A549 (cell line): ENCODE results near the gene CISTR. TPM values are rescaled to one million over a fixed set of nuclear protein-coding genes. Genes with fewer than 3 reads are reported as not detected.
"Not testable (repeated sequence)": the region's sequence is repeated elsewhere in the genome, so short reads cannot be mapped to it uniquely, and the experiment has no call there.

Source experiments
- ATAC-seq, 2 experiments: fragments of 200-7000 bp in 1 of 2; fragments of >200 bp in 1 of 2; cut with Nextera tagmentation in 1 of 2; cut with Tn5 transposase in 1 of 2; 3 replicates each; pipeline versions ENCODE4 v1.8.0 to v1.9.1; 2018 to 2020; ENCODE audit warnings: mild to moderate bottlenecking in 1 of 2, moderate library complexity in 1 of 2
- CTCF ChIA-PET: fragments of 300-600 bp; sonication (Branson Sonifier 250); formaldehyde crosslinking; extraction: SDS; loops from one replicate; lab custom pipeline; 2021; ENCODE audit warnings: antibody characterized with exemption, inconsistent platforms; lab: Yijun Ruan, JAX
- POLR2A ChIA-PET: fragments of 350-600 bp; formaldehyde crosslinking; extraction: SDS; loops from one replicate; lab custom pipeline; 2021; ENCODE audit warnings: antibody characterized with exemption, inconsistent platforms; lab: Yijun Ruan, JAX
- DNase-seq, 2 experiments: peaks; one replicate each; pipeline versions ENCODE4 v3.0.0 to v3.0.0-alpha.2; 2011 to 2016; ENCODE audit warnings: low read depth in 1 of 2, low spot score in 1 of 2
- FAIRE-seq: peaks from 2 replicates; lab custom pipeline; 2011; peaks lifted over from hg19 to GRCh38; lab: Jason Lieb, UNC
- H3K27ac ChIP-seq, 2 experiments: fragments of >200 bp; sonication (Bioruptor Twin); formaldehyde crosslinking; 3 replicates each; pipeline ENCODE4 v1.5.1; 2016 to 2017
- H3K4me1 ChIP-seq: fragments of >200 bp; sonication (Bioruptor Twin); formaldehyde crosslinking; 3 replicates; pipeline ENCODE4 v1.6.1; 2016
- H3K4me2 ChIP-seq: fragments of >200 bp; sonication (Bioruptor Twin); formaldehyde crosslinking; 3 replicates; pipeline ENCODE4 v1.6.1; 2016
- H3K4me3 ChIP-seq: fragments of >200 bp; sonication (Bioruptor Twin); formaldehyde crosslinking; 3 replicates; pipeline ENCODE4 v1.5.1; 2016
- H3K9me3 ChIP-seq: fragments of >200 bp; sonication (Bioruptor Twin); formaldehyde crosslinking; 3 replicates; pipeline ENCODE4 v1.6.1; 2016
- BCL3 ChIP-seq: fragments of >200 bp; sonication (Bioruptor Twin); formaldehyde crosslinking; IDR thresholded peaks from 3 replicates; pipeline ENCODE4 v1.6.1; 2016
- CBX2 ChIP-seq: fragments of 200-600 bp; sonication (generic); IDR thresholded peaks from 2 replicates; pipeline ENCODE4 v1.6.1; 2016; ENCODE audit warnings: low read depth, mild to moderate bottlenecking, borderline replicate concordance
- CBX8 ChIP-seq: fragments of 200-600 bp; sonication (generic); IDR thresholded peaks from 2 replicates; pipeline ENCODE4 v1.6.1; 2016
- CHD4 ChIP-seq: fragments of 200-600 bp; sonication (generic); IDR thresholded peaks from 2 replicates; pipeline ENCODE4 v1.6.1; 2016; ENCODE audit warnings: antibody characterized with exemption, mild to moderate bottlenecking, borderline replicate concordance
- ELK1 ChIP-seq: fragments of 150-350 bp; IDR thresholded peaks from 2 replicates; pipeline ENCODE4 v1.6.1; 2014; ENCODE audit warnings: low read depth, mild to moderate bottlenecking, low read length
- GATA3 ChIP-seq: IDR thresholded peaks from 2 replicates; pipeline ENCODE4 v1.6.1; 2012; ENCODE audit warnings: borderline replicate concordance
- HES2 ChIP-seq: fragments of >200 bp; sonication (Bioruptor Twin); formaldehyde crosslinking; IDR thresholded peaks from 2 replicates; pipeline ENCODE4 v1.6.1; 2016
- HOXB5 ChIP-seq: fragments of 250-450 bp; sonication (Bioruptor Pico); IDR thresholded peaks from 2 replicates; pipeline ENCODE4 v1.5.0; 2020; ENCODE audit warnings: mild to moderate bottlenecking, moderate library complexity
- JUN ChIP-seq, 2 experiments: fragments of >200 bp; sonication (Bioruptor Twin); formaldehyde crosslinking; IDR thresholded peaks; 2 replicates in 1 of 2; 3 replicates in 1 of 2; pipeline ENCODE4 v1.6.1; 2016 to 2017
- JUNB ChIP-seq: fragments of >200 bp; sonication (Bioruptor Twin); formaldehyde crosslinking; IDR thresholded peaks from 2 replicates; pipeline ENCODE4 v1.6.1; 2016
- KDM1A ChIP-seq: fragments of 200-600 bp; sonication (generic); IDR thresholded peaks from 2 replicates; pipeline ENCODE4 v1.6.1; 2016; ENCODE audit warnings: low read depth, mild to moderate bottlenecking
- MAFK ChIP-seq: fragments of 450-650 bp; IDR thresholded peaks from 2 replicates; pipeline ENCODE4 v1.6.1; 2014; ENCODE audit not compliant: partially characterized antibody
- MYC ChIP-seq: IDR thresholded peaks from 2 replicates; pipeline ENCODE4 v1.6.1; 2012; ENCODE audit warnings: mild to moderate bottlenecking, inconsistent platforms, low read length, improper control_type of control experiment, borderline replicate concordance
- NFE2L2 ChIP-seq: fragments of 150-350 bp; conservative IDR thresholded peaks from 2 replicates; pipeline ENCODE4 v1.6.1; 2014; ENCODE audit warnings: low read length
- POLR2AphosphoS2 ChIP-seq: conservative IDR thresholded peaks from 2 replicates; pipeline ENCODE4 v1.6.1; 2012; ENCODE audit warnings: low read length, improper control_type of control experiment, inconsistent platforms
- RCOR1 ChIP-seq: fragments of 150-350 bp; IDR thresholded peaks from 2 replicates; pipeline ENCODE4 v1.6.1; 2014; ENCODE audit warnings: antibody characterized with exemption, low read length, low read depth
- SMC3 ChIP-seq: fragments of >200 bp; sonication (Bioruptor Twin); formaldehyde crosslinking; IDR thresholded peaks from 3 replicates; pipeline ENCODE4 v1.6.1; 2018; ENCODE audit warnings: inconsistent platforms
- TP53 ChIP-seq: fragments of 250-450 bp; sonication (Bioruptor Pico); IDR thresholded peaks from 2 replicates; pipeline ENCODE4 v1.5.0; 2021; ENCODE audit warnings: mild to moderate bottlenecking, moderate library complexity
- USF2 ChIP-seq: fragments of 450-650 bp; IDR thresholded peaks from 2 replicates; pipeline ENCODE4 v1.6.1; 2014; ENCODE audit warnings: antibody characterized with exemption
- ZNF302 ChIP-seq: fragments of 250-450 bp; sonication (Bioruptor Pico); IDR thresholded peaks from 2 replicates; pipeline ENCODE4 v1.9.0; 2021; ENCODE audit warnings: inconsistent platforms, mild to moderate bottlenecking, moderate library complexity
- ZSCAN20 ChIP-seq: fragments of 250-450 bp; sonication (Bioruptor Pico); IDR thresholded peaks from 2 replicates; pipeline ENCODE4 v1.8.0; 2022; ENCODE audit warnings: mild to moderate bottlenecking, moderate library complexity
- WGBS: methylation state at CpG from one replicate; pipeline ENCODE4 v1.1.6; 2017; ENCODE audit errors: missing lambda C conversion rate; 5-methylcytosine and 5-hydroxymethylcytosine counted together
- polyA plus RNA-seq, 4 experiments: library from polyadenylated mRNA; depleted of rRNA in 3 of 4; stranded (reverse); fragments of >200 nt; fragmentation: RNase III in 1 of 4; extraction: RNeasy Plus Mini Kit Qiagen cat#74134 plus additional on column Dnase treatment in 1 of 4; gene quantifications; 2 replicates in 3 of 4; 3 replicates in 1 of 4; pipeline ENCODE4 v1.2.3, GENCODE V29; 2011 to 2017

CISTR gene
- polyA plus RNA-seq, 2 of the 4 experiments (the other 2 are of a cell fraction) = not detected

- H3K4me3 ChIP-seq = no peak overlapping the region
- no peak for TF ChIP-seq KDM1A
- TF ChIP-seq, all 56 proteins: peak for 0
- Histone ChIP-seq H3K4me1 (peaks cover 21% of the 10 kb centered on the region), H3K27ac (no peak overlapping the region), H3K9me3 (no peaks in the 10 kb centered on the region), H3K4me2 (no peak overlapping the region)
- ChIA-PET POLR2A (no interaction called here), CTCF (interaction anchor here (0.6 to 4.3 kb wide), 15 partner anchors 11 to 453 kb away, joined by 3 to 39 read pairs (median 7); partner anchors contain the start of genes HOXC10 and HOXC13)
- WGBS = 24% methylated on average over 3 of the region's 3 CpGs
- DNase-seq = no peak
- ATAC-seq = peak in 1 of 2 experiments; percentile 15; a peak in 3 of 6 replicates
- FAIRE-seq = no peak
Observed at GRCh38 chr12:53766881-53767280, 15.1 kb upstream of the CISTR start.

- DNase-seq (no peak), FAIRE-seq (no peak), ATAC-seq (no peak)
- Histone ChIP-seq H3K4me2 (no peak overlapping the region), H3K4me1 (peaks cover 20% of the 10 kb centered on the region), H3K4me3 (no peak overlapping the region), H3K27ac (no peak overlapping the region), H3K9me3 (0 out of 3 replicates have a peak, but pooled peaks cover 4% of the 10 kb centered on the region)
- no peak for TF ChIP-seq RCOR1
- ChIA-PET CTCF (interaction anchor here (0.8 to 4.3 kb wide), 18 partner anchors 10 to 449 kb away, joined by 3 to 39 read pairs (median 4); partner anchors contain the start of gene HOXC10), POLR2A (no interaction called here)
- 34% methylated on average over 2 of the region's 2 CpGs for WGBS
Observed at GRCh38 chr12:53765891-53766290, 14.1 kb upstream of the CISTR start.

GRCh38 chr12:53764615-53765014 lies 12.8 kb upstream of the CISTR start:
- FAIRE-seq = no peak
- CTCF ChIA-PET = interaction anchor here (0.5 to 4.3 kb wide), 24 partner anchors 8 to 615 kb away, joined by 3 to 39 read pairs (median 4); partner anchors contain the start of genes HOXC10 and HOXC12

GRCh38 chr12:53762793-53763192 lies 11.0 kb upstream of the CISTR start:
- ATAC-seq, H3K4me2 ChIP-seq, FAIRE-seq, POLR2A ChIA-PET, H3K9me3 ChIP-seq, H3K27ac ChIP-seq, DNase-seq, H3K4me1 ChIP-seq, H3K4me3 ChIP-seq: not testable (repeated sequence)
- CTCF ChIA-PET = interaction anchor here (0.6 kb wide), 1 partner anchor 383 kb away, joined by 3 read pairs; no protein-coding TSS in a partner anchor
- 67% methylated on average over 3 of the region's 3 CpGs for WGBS

More at GRCh38 chr12:53764615-53765014, 12.8 kb upstream of the CISTR start:
- WGBS = 50% methylated on average over 4 of the region's 4 CpGs
- no peak overlapping the region for H3K27ac ChIP-seq
- no peak overlapping the region for H3K4me2 ChIP-seq
- 0 out of 3 replicates have a peak, but pooled peaks cover 4% of the 10 kb centered on the region for H3K9me3 ChIP-seq
- TF ChIP-seq MAFK = no peak
- no peak for TF ChIP-seq GATA3
- no peak for TF ChIP-seq JUN (IDR thresholded peaks at IDR 0.05)
- no peak for TF ChIP-seq CBX2
- no peak for TF ChIP-seq TP53 (CRISPR knock-in tag)
- no peak for TF ChIP-seq USF2
- TF ChIP-seq HES2 = no peak
- TF ChIP-seq CHD4 = no peak
- peaks cover 7% of the 10 kb centered on the region; the same call in 2 of the 3 replicates for H3K4me1 ChIP-seq
- H3K4me3 ChIP-seq = no peak overlapping the region
- DNase-seq = no peak
- POLR2A ChIA-PET = no interaction called here
- ATAC-seq = no peak

- POLR2A ChIA-PET = no interaction called here
- Histone ChIP-seq H3K4me1 (peaks cover 7% of the 10 kb centered on the region; the same call in 1 of the 3 replicates), H3K27ac (no peak overlapping the region), H3K4me3 (no peak overlapping the region), H3K9me3 (0 out of 3 replicates have a peak, but pooled peaks cover 4% of the 10 kb centered on the region), H3K4me2 (no peak overlapping the region)
- DNase-seq (no peak), FAIRE-seq (no peak), ATAC-seq (no peak)
- CTCF ChIA-PET = interaction anchor here (1.0 to 12.9 kb wide), 6 partner anchors 9 to 227 kb away, joined by 3 to 199 read pairs (median 6); partner anchors contain the start of gene HOXC10
- TF ChIP-seq JUN (IDR thresholded peaks at IDR 0.05) = no peak
- no peak for TF ChIP-seq ZSCAN20
- TF ChIP-seq ZNF302 (CRISPR knock-in tag) = no peak
- TF ChIP-seq ELK1 = no peak
- TF ChIP-seq POLR2AphosphoS2 = no peak
- no peak for TF ChIP-seq CBX8
- no peak for TF ChIP-seq BCL3
- no peak for TF ChIP-seq HOXB5 (CRISPR knock-in tag)
- no peak for TF ChIP-seq SMC3
- no peak for TF ChIP-seq NFE2L2
- TF ChIP-seq JUNB = no peak
- TF ChIP-seq MYC = no peak
Observed at GRCh38 chr12:53761306-53761705, 9.5 kb upstream of the CISTR start.
